HEK293T (cell line): ENCODE results near the gene PAK2.
A peak's percentile ranks its signal among the peaks of the same experiment; 100 is the strongest.

ENCODE experiments used
- CTCF ChIA-PET: fragments of 350-600 bp; formaldehyde crosslinking; extraction: SDS; loops from one replicate; lab custom pipeline; 2021; ENCODE audit warnings: antibody characterized with exemption, inconsistent platforms; lab: Yijun Ruan, JAX
- POLR2A ChIA-PET: fragments of 350-600 bp; formaldehyde crosslinking; extraction: SDS; loops from one replicate; lab custom pipeline; 2020; ENCODE audit warnings: antibody characterized with exemption, inconsistent platforms; lab: Yijun Ruan, JAX
- DNase-seq: peaks from one replicate; pipeline ENCODE4 v3.0.0; 2012; ENCODE audit warnings: mixed read lengths; ENCODE audit errors: extremely low spot score
- ARNT ChIP-seq: fragments of 450-650 bp; IDR thresholded peaks from 2 replicates; pipeline ENCODE4 v1.6.1; 2017; ENCODE audit warnings: mild to moderate bottlenecking
- BHLHE40 ChIP-seq: fragments of 450-650 bp; IDR thresholded peaks from 2 replicates; pipeline ENCODE4 v1.6.1; 2016; ENCODE audit warnings: mild to moderate bottlenecking, moderate library complexity, borderline replicate concordance
- CTBP1 ChIP-seq: fragments of 450-650 bp; IDR thresholded peaks from 2 replicates; pipeline ENCODE4 v1.6.1; 2016; ENCODE audit warnings: borderline replicate concordance
- ELF4 ChIP-seq: fragments of 450-650 bp; IDR thresholded peaks from 2 replicates; pipeline ENCODE4 v1.6.1; 2017; ENCODE audit warnings: antibody characterized with exemption
- FOXA1 ChIP-seq: fragments of 450-650 bp; IDR thresholded peaks from 2 replicates; pipeline ENCODE4 v1.6.1; 2016; ENCODE audit warnings: mild to moderate bottlenecking
- FOXK2 ChIP-seq: fragments of 450-650 bp; IDR thresholded peaks from 2 replicates; pipeline ENCODE4 v1.6.1; 2016; ENCODE audit warnings: mild to moderate bottlenecking
- FOXM1 ChIP-seq: fragments of 450-650 bp; IDR thresholded peaks from 2 replicates; pipeline ENCODE4 v1.6.1; 2017; ENCODE audit warnings: mild to moderate bottlenecking, borderline replicate concordance
- HDGF ChIP-seq: fragments of 450-650 bp; IDR thresholded peaks from 2 replicates; pipeline ENCODE4 v1.6.1; 2017; ENCODE audit warnings: antibody characterized with exemption, borderline replicate concordance
- L3MBTL2 ChIP-seq: fragments of 450-650 bp; conservative IDR thresholded peaks from 2 replicates; pipeline ENCODE4 v1.6.1; 2016; ENCODE audit warnings: mild to moderate bottlenecking
- LEF1 ChIP-seq: fragments of 450-650 bp; IDR thresholded peaks from 2 replicates; pipeline ENCODE4 v1.6.1; 2017; ENCODE audit warnings: mild to moderate bottlenecking, borderline replicate concordance
- NFRKB ChIP-seq: fragments of 450-650 bp; IDR thresholded peaks from 2 replicates; pipeline ENCODE4 v1.6.1; 2016; ENCODE audit warnings: mild to moderate bottlenecking, moderate library complexity
- PKNOX1 ChIP-seq: fragments of 450-650 bp; IDR thresholded peaks from 2 replicates; pipeline ENCODE4 v1.6.1; 2016
- SP1 ChIP-seq: fragments of 450-650 bp; IDR thresholded peaks from 2 replicates; pipeline ENCODE4 v1.6.1; 2017
- SUZ12 ChIP-seq: fragments of 450-650 bp; IDR thresholded peaks from 2 replicates; pipeline ENCODE4 v1.6.1; 2016; ENCODE audit warnings: mild to moderate bottlenecking
- TARDBP ChIP-seq: fragments of 450-650 bp; IDR thresholded peaks from 2 replicates; pipeline ENCODE4 v1.6.1; 2016
- ZNF384 ChIP-seq: fragments of 450-650 bp; IDR thresholded peaks from 2 replicates; pipeline ENCODE4 v1.6.1; 2016

Gene PAK2

DNA sequence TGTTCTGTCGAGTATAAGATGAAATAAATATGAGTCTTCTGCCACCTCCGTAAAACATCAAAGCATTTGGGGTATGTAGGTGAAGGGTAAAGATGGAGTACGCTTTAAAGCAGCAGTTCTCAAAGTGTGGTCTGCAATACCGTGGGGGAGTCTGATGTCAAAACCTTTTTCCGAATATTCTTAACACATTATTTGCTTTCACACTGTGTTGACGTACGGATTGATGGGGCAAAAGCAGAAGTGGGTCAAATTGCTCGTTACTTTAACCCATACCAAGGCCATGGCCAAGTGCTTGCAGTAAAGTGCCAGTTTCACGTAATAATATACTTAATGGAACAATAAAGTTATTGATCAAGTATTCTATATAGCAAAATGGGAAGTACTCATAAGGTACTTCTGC is 36.3 kb downstream of the PAK2 start:
- POLR2A ChIA-PET, result no interaction called here
- DNase-seq, result no peak
- CTCF ChIA-PET, result no interaction called here
- no peak for TF ChIP-seq ARNT
- no peak for TF ChIP-seq L3MBTL2
- TF ChIP-seq NFRKB, result no peak
- no peak for TF ChIP-seq ZNF384
- no peak for TF ChIP-seq TARDBP
- no peak for TF ChIP-seq SP1
- no peak for TF ChIP-seq PKNOX1
- no peak for TF ChIP-seq BHLHE40
- TF ChIP-seq HDGF, result no peak
- no peak for TF ChIP-seq FOXA1
- TF ChIP-seq LEF1, result no peak
- no peak for TF ChIP-seq FOXK2
- no peak for TF ChIP-seq FOXM1

- no peak for DNase-seq
- POLR2A ChIA-PET, result no interaction called here
- TF ChIP-seq HDGF (no peak), CTBP1 (no peak), LEF1 (no peak), ARNT (no peak), BHLHE40 (no peak), FOXA1 (no peak), TARDBP (no peak), SP1 (no peak), FOXK2 (no peak), NFRKB (no peak), ELF4 (no peak), FOXM1 (no peak)
- CTCF ChIA-PET, result no interaction called here
These were observed 38.2 kb downstream of the PAK2 start for GRCh38 chr3:196777836-196778235.

GRCh38 chr3:196778755-196779154 is 39.1 kb downstream of the PAK2 start:
- TF ChIP-seq TARDBP, result no peak
- no peak for TF ChIP-seq ARNT
- TF ChIP-seq HDGF, result no peak
- no peak for TF ChIP-seq ZNF384
- TF ChIP-seq L3MBTL2, result no peak
- TF ChIP-seq ELF4, result no peak
- no peak for TF ChIP-seq FOXM1
- no peak for TF ChIP-seq CTBP1
- no peak for TF ChIP-seq BHLHE40
- no peak for TF ChIP-seq FOXA1
- TF ChIP-seq SP1, result no peak
- no peak for TF ChIP-seq NFRKB
- TF ChIP-seq SUZ12, result no peak
- ChIA-PET POLR2A (no interaction called here), CTCF (no interaction called here)
- DNase-seq, result no peak

DNA sequence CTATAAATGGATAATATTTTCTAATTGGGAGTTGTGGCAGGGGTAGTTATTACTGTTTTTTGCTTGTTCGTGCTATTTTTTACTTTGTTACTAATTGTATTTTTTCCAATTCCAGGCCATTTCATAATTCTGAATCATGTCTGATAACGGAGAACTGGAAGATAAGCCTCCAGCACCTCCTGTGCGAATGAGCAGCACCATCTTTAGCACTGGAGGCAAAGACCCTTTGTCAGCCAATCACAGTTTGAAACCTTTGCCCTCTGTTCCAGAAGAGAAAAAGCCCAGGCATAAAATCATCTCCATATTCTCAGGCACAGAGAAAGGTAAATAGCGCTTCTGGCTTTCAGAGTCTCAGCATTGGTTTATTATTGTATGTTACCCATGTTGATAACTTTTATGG is 42.9 kb downstream of the PAK2 start:
- TF ChIP-seq NFRKB, result no peak
- TF ChIP-seq L3MBTL2, result no peak
- TF ChIP-seq BHLHE40, result no peak
- no peak for TF ChIP-seq CTBP1
- TF ChIP-seq ZNF384, result no peak
- no peak for TF ChIP-seq PKNOX1
- no peak for TF ChIP-seq HDGF
- TF ChIP-seq FOXM1, result no peak
- no peak for TF ChIP-seq LEF1
- no peak for TF ChIP-seq TARDBP
- TF ChIP-seq FOXA1, result no peak
- POLR2A ChIA-PET, result no interaction called here
- CTCF ChIA-PET, result no interaction called here
- no peak for DNase-seq

- peak; percentile 6 for DNase-seq
- POLR2A ChIA-PET, result interaction anchor here (1.2 kb wide), 1 partner anchor 48 kb away, joined by 3 read pairs; no protein-coding TSS in a partner anchor
- TF ChIP-seq LEF1 (no peak), ZNF384 (no peak), FOXA1 (no peak), SUZ12 (no peak), HDGF (no peak), BHLHE40 (no peak), FOXM1 (no peak), SP1 (no peak), PKNOX1 (no peak), TARDBP (no peak)
- CTCF ChIA-PET, result interaction anchor here (0.6 kb wide), 1 partner anchor 292 kb away, joined by 3 read pairs; no protein-coding TSS in a partner anchor
These were observed 48.9 kb downstream of the PAK2 start for GRCh38 chr3:196788528-196788927.

GRCh38 chr3:196789885-196790359 is 50.3 kb downstream of the PAK2 start:
- ChIA-PET POLR2A (no interaction called here), CTCF (no interaction called here)
- DNase-seq, result no peak
- no peak for TF ChIP-seq FOXM1
- no peak for TF ChIP-seq ZNF384
- TF ChIP-seq SP1, result no peak
- TF ChIP-seq CTBP1, result no peak
- no peak for TF ChIP-seq BHLHE40
- no peak for TF ChIP-seq PKNOX1
- TF ChIP-seq FOXK2, result no peak
- TF ChIP-seq FOXA1, result no peak
